GM19099 (cell line): ENCODE results near the gene GABRG1.

ENCODE experiments used
- POLR2A ChIP-seq: IDR thresholded peaks from 3 replicates; pipeline ENCODE4 v1.6.1; 2011; ENCODE audit warnings: low read depth; ENCODE audit not compliant: insufficient read length; ENCODE audit errors: extremely low read depth

Gene GABRG1

DNA sequence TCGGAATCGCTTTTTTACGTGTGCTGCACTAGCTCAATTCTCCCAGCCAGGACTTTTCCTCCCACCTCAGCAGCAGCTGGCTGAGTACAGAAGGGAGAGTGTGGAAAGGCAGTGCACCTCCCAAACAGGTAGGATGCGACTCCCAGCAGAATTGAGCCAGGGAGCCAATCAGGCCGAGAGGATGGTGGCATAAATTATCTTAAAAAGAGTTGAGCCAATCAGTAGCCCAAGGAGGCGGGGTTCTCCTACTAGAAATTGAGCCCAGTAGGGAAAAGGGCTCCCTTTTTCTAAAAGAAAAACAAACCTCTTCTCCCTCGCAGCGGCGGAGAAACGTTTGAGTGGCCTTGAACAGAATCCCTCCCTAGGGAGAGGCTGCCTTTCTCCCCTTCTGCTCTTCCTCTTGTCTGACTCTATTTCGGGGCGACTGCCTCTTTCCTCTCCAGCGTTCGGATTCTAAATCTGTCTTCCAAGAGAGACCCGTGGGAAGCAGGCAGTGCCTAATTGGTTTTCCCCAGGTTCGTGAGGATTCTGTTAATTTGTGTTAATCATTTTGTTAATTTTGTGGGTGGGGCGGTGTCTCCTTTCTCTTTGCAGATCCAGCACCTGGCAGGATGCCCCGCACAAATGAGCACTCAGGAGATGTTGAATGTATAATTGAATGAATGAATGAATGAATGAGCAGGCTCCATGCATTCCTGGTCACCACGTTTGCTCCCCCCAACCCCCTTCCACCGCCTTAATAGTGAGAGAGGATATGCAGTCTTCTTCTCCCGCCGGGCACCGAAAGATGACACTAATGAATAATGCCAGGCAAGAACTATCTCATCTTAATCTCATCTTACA, at the start of gene GABRG1:
GABRG1 (minus strand) TSS at position 142 of the 843 bp plus-strand sequence; CDS start at position 1, 141 bp downstream.
- no peak for TF ChIP-seq POLR2A

DNA sequence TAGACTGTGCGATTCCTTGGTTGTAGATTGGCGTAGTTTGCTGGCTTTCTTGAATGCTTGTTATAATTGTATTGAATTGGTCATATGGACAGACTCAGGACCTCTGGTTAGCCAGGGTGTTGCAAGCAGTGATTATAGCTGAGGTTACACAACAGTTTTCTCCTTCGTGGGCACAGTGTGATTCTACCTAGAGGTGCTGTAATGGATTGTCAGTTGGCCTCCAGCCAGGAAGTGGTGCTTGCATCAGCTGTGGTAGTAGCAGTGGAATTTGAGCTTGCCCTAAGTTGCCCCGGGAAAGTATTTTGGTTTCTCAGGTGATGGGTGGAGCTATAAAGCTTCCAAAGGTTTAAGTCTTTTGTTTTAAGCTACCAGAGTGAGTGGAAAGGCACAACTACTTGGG, 23.1 kb upstream of the GABRG1 start:
- no peak for TF ChIP-seq POLR2A

DNA sequence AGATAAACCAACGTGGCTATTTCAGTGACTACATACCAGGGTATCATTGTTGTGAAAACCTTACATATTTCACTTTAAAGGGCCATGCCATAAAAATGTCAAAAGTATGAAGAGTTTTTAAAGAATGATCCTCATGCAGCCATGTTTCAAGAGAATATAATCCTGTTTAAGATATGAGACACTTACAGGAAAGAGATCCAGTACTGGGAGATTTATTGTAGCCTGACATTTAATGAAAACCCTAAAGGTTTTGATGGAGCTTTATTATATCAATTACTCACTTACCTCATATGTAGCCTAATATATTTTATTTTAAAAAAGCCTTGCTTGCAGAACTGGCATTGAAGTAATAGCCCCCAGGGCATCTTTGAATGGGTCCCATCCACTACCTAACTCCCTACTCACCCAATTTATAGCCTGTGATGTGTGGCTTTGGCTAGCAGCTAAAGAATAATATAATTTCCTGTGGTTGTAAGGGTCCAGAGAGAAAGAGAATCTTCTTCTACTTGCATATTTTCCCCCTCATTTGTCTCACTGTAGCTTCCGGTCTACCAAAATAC, 7.7 kb upstream of the GABRG1 start:
- no peak for TF ChIP-seq POLR2A

DNA sequence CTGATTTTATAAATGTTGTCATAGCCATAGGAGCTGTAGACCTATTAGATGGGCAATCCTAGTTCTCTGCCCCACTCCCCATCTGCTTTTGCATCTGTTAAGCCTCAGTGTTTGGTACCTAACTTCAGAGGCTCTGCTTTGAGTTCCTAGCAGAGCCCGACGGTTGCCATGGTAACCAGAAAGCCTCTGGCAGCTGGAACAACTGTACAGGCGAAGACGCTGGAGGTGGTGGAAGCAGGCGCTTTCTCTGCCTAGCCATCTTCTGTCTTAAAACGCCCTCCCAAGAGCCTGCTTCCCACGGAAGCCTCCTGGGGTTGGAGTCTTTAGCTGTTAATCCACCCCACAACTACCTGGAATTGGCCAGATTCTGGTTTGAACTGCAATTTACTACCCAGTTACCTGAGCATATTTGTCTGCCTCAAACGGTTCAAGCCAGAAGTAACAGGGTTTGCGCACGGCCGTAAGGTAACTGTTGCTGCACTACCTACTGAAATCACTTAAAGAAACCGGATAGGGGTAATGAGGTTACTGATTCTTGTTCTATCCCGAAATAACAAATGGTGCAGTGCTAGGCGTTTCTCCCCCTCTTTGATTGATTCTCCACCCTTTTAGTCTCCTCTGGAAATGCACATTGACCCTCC, 1.0 kb upstream of the GABRG1 start:
- TF ChIP-seq POLR2A, result no peak

DNA sequence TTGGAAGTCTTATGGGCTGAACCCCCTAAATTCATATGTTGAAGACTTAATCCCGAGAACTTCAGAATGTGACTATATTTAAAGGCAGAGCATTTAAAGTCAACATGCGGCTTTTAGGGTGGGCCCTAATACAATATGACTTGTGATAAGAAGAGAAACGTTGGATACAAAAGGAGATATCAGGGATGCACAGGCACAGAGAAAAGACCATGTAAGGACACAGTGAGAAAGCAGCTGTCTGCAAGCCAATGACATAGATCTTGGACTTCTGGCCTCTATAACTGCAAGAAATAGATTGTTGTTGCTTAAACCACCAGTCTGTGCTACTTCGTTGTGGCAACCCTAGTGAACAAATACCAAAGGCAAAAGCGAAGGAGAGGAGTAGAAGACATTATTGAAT, 42.2 kb downstream of the GABRG1 start:
- no peak for TF ChIP-seq POLR2A

DNA sequence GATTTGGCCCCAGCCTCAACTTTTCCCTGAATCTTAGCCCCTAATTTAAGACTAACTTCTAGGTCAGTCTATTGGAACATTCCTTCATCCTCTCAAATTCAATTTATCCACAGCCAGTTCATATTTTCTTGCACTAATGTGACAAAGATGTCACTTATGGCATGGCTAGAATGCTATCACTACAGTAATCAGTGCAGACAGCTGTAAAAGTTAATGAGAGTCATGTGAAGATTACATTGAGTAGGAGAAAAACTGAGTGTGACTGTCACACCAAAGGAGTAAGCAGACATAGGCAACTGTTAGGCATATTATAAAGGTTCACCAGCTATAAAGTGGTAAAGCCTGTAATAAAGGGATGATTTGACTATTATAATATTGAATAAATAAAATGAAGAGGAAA, 42.6 kb downstream of the GABRG1 start:
- TF ChIP-seq POLR2A, result no peak

DNA sequence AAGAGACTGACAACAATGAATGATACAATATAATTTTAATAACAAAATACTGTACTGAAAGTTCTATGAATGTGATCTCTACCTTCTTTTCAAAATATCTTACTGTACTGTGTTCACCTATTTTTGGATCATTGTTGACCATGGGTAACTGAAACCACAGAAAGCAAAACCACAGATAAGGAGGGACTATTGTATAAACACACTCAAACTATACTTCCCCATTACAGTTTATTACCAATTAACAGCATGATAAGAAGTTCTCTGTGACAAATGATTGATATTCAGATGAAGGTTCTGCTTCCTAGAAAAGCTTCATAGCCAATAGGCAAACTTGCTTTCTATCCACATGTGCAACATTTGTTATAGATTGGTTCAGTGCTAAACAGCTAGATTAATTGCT, 50.1 kb downstream of the GABRG1 start:
- TF ChIP-seq POLR2A, result no peak

DNA sequence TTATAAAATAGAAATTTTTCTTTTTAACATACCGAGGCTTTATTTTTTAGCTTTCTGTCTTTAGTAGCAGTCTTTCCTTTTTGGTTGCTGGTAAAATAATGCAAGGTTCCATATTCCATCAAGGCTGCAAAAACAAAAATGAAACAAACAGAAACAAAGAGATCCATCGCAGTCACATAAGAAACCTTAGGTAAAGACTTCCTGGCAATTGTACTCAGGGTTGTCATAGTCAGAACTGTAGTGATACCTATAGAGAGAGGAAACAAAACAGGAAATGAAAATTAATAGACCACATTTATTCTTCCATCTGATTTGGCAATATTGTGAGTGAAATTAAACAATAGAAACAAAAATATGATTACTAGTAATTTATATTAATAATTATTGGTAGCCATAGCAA, 72.5 kb downstream of the GABRG1 start:
- TF ChIP-seq POLR2A, result no peak

DNA sequence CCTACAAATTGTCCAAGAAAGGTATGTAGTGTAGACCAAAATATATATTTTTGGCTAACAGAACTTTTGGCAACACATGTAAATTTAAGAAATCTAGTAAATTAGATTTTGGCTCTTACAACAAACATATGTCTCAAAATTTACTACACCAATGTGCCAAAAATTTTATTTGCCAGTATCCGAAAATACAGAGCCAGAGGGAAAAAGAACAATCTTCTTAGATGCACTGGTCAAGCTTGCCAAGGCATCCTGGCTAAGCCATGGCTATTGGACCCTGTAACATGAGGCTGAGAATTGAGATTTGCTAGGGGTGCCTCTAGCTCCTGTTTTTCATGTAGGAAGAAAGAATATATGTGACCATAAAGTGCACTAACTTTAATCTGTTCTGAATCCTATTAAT, 91.8 kb downstream of the GABRG1 start:
- no peak for TF ChIP-seq POLR2A

DNA sequence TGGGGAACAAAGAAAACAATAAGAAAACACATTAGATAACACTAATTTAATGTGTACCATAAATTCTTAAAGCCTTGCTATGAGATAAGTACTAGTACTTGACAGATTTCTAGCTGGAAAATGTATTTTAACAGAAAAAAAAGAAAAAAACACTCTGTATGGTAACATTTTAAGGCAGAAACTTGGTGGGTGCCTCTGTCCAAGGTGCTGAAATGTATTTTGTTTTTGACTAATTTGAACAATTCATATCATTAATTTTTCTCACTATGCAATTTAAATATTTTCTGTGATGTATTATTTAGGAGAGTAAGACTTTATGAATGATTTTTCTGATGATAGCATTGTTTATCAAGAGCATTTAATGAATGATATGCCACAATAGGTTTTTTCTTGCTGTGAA, 107.5 kb downstream of the GABRG1 start:
- no peak for TF ChIP-seq POLR2A

DNA sequence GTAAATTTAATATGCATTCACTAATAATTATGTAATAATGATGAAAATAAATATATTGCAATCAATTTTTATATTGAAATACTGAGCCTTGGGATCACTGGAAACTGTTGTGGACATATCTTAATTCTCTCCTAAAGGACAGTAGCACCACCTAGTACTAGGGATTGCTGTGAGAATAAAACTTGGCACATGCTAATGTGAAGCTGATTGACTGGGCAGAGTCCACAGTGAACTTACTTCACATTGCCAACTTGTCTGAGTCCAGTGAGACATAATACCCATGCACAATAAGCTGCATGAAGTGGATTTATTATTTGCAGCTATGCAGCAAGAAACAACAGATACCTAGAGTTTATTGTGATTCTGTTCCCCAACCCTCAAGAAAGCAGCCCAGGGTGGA, 131.1 kb downstream of the GABRG1 start:
- no peak for TF ChIP-seq POLR2A

DNA sequence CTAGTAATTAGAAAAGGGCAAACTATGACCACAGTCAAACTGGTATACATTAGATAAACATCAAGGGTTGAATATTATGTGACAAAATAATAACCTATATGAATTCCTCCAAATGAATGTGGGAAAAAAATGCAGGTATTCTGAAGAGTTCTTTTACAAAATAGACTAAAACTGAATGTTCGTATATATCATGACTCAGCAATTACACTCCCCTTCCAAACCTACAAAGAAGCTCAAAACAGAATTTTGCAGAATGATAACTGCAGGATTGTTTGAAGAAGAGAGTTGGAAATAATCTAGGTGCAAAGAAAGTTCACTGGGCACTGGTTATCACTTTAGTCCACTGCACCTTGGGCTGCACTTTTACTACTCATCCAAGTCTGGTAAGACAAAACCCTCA, 134.1 kb downstream of the GABRG1 start:
- no peak for TF ChIP-seq POLR2A

DNA sequence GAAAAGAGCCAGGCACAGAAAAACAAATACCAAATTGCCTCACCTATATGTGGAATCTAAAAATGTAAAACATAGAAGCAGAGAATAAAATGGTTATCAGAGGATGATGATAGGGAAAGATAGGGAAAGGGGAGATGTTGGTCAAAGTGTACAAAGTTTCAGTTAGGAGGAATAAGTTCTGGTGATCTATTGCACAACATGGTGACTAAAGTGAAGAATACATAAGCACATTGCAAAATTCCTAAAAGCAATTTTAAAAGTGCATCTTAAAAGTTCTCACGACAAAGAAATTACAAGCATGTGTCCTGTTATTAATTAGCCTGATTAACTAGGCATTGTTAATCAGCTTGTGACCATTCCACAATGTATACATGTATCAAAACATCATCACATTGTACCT, 136.0 kb downstream of the GABRG1 start:
- TF ChIP-seq POLR2A, result no peak
